Neural crest cell (in vitro differentiated cells): ENCODE data around the gene MACROH2A2. TPM values are rescaled to one million over a fixed set of nuclear protein-coding genes. Genes with fewer than 3 reads are reported as not detected.

Experiments
- DNase-seq: peaks from one replicate; pipeline ENCODE4 v3.0.0; 2021; ENCODE audit warnings: low read depth, mixed read lengths, low spot score
- H3K27ac Mint-ChIP-seq: one replicate; pipeline ENCODE4 v1.8.0; 2021; ENCODE audit warnings: mild to moderate bottlenecking, mixed read lengths; ENCODE audit not compliant: unreplicated experiment
- H3K27me3 Mint-ChIP-seq: 2 replicates; pipeline ENCODE4 v1.8.0; 2021; ENCODE audit warnings: low read depth, mild to moderate bottlenecking, mixed read lengths
- H3K36me3 Mint-ChIP-seq: 2 replicates; pipeline ENCODE4 v1.8.0; 2021; ENCODE audit warnings: low read depth, mild to moderate bottlenecking, mixed read lengths
- H3K4me1 Mint-ChIP-seq: 2 replicates; pipeline ENCODE4 v1.8.0; 2021; ENCODE audit warnings: mixed read lengths
- H3K4me3 Mint-ChIP-seq: one replicate; pipeline ENCODE4 v1.8.0; 2021; ENCODE audit warnings: mild to moderate bottlenecking, mixed read lengths
- H3K9me3 Mint-ChIP-seq: 2 replicates; pipeline ENCODE4 v1.8.0; 2021; ENCODE audit warnings: mixed read lengths
- CTCF ChIP-seq: fragments of 200-600 bp; sonication (generic); conservative IDR thresholded peaks from 2 replicates; pipeline ENCODE4 v1.5.0; 2021; ENCODE audit warnings: antibody characterized with exemption, mild to moderate bottlenecking
- total RNA-seq: library from RNA; stranded (reverse); gene quantifications from 2 replicates; pipeline ENCODE4 v1.2.1, GENCODE V29; 2021

Gene MACROH2A2
- total RNA-seq, 1 donor from 2014 or later: 149 TPM

GRCh38 chr10:70160798-70161197 is 108.2 kb downstream of the MACROH2A2 start:
- DNase-seq: no peak
- Mint-ChIP-seq H3K36me3 (peaks cover 10% of the 10 kb centered on the region), H3K4me3 (no peak overlapping the region), H3K9me3 (no peaks in the 10 kb centered on the region), H3K27ac (no peak overlapping the region), H3K4me1 (peaks cover 8% of the 10 kb centered on the region), H3K27me3 (no peaks in the 10 kb centered on the region)
- TF ChIP-seq CTCF: no peak

Other genes with a start within 250 kb of the MACROH2A2 start
- 2.8 TPM in 2 replicates for gene AIFM2, start 80.0 kb downstream of the MACROH2A2 start, total RNA-seq
- gene TYSND1, start 93.9 kb downstream of the MACROH2A2 start, total RNA-seq: 17.6 and 17.7 TPM in 2 replicates
- gene SAR1A, start 117.7 kb downstream of the MACROH2A2 start, total RNA-seq: 120 and 124 TPM in 2 replicates
- 174 and 179 TPM in 2 replicates for gene PPA1, start 180.6 kb downstream of the MACROH2A2 start, total RNA-seq
- not detected in 2 replicates for gene NPFFR1, start 231.2 kb downstream of the MACROH2A2 start, total RNA-seq